ENCODE measurements around the gene LYPD8.

DNA sequence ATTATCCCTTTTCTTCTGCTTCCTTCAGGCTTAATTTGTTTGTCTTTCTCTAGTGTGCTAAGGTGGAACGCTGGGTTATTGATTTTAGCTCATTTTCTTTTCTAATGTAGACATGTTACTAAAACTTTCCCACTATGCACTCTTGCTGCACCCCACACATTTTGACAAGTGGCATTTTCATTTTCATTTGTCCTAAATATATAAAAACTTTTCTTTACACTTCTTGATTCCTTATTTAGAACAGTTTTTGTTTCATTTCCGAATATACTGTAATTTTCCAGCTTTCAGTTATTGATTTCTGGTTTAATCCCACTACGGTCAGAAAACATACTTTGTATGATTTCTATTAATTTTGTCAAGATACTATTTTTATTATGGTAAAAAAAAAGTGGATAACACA is 44.9 kb upstream of the LYPD8 start:
- TF ChIP-seq CTCF (IDR thresholded peaks at IDR 0.05) (no peak), POLR2A (IDR thresholded peaks at IDR 0.05) (no peak)
